K562 (cell line): Measurements from ENCODE around the gene PELI2. TPM values are rescaled to one million over a fixed set of nuclear protein-coding genes. Genes with fewer than 3 reads are reported as not detected.

ENCODE experiments used
- ATAC-seq: fragments of 200-7000 bp; cut with Tn5 transposase; 3 replicates; pipeline ENCODE4 v1.9.1; 2020; ENCODE audit warnings: moderate library complexity
- BruUV-seq: library from RNA; stranded (reverse); fragments of 400-500 nt; replicated peaks from 2 replicates; lab custom pipeline; 2021; lab: Mats Ljungman, UMichigan
- CTCF ChIA-PET: fragments of 300-600 bp; formaldehyde crosslinking; extraction: SDS; loops from one replicate; lab custom pipeline; 2021; ENCODE audit warnings: low intra/inter-chr PET ratio; lab: Yijun Ruan, JAX
- POLR2A ChIA-PET: fragments of 300-600, 350-650 bp; sonication (Branson Sonifier 250); formaldehyde crosslinking; extraction: SDS; loops from one replicate; lab custom pipeline; 2021; ENCODE audit warnings: antibody characterized with exemption, inconsistent platforms; lab: Yijun Ruan, JAX
- DNase-seq, 4 experiments: peaks; one replicate each; pipeline versions ENCODE4 v3.0.0 to v3.0.0-alpha.2; 2011 to 2018; ENCODE audit warnings: low spot score in 3 of 4, mixed read lengths in 3 of 4; ENCODE audit errors: extremely low read depth in 1 of 4
- FAIRE-seq: peaks from 2 replicates; lab custom pipeline; 2011; peaks lifted over from hg19 to GRCh38; lab: Jason Lieb, UNC
- H2AFZ ChIP-seq: 2 replicates; pipeline ENCODE4 v1.6.0; 2011; ENCODE audit warnings: low read depth, low read length, control low read depth, inconsistent platforms
- H3K27ac ChIP-seq: fragments of 200-600 bp; 3 replicates; pipeline ENCODE4 v1.8.0; 2011; ENCODE audit warnings: low read depth, mild to moderate bottlenecking, control low read depth, inconsistent platforms, low read length, moderate library complexity, mixed read lengths; ENCODE audit errors: extremely low read depth
- H3K27me3 ChIP-seq, 2 experiments: fragments of 300-600 bp in 1 of 2; 2 replicates in 1 of 2; 3 replicates in 1 of 2; pipeline versions ENCODE4 v1.6.0 to v1.8.0; 2011; ENCODE audit warnings: inconsistent platforms in 2 of 2, low read length in 2 of 2, mild to moderate bottlenecking in 1 of 2, mixed read lengths in 1 of 2, moderate library complexity in 1 of 2; ENCODE audit not compliant: control insufficient read depth in 2 of 2, insufficient read depth in 2 of 2
- H3K36me3 ChIP-seq: fragments of 300-600 bp; 3 replicates; pipeline ENCODE4 v1.8.0; 2011; ENCODE audit warnings: mild to moderate bottlenecking, low read length, inconsistent platforms; ENCODE audit not compliant: control insufficient read depth, insufficient read depth
- H3K4me1 ChIP-seq, 2 experiments: fragments of 200-600 bp in 1 of 2; replicated peaks in 1 of 2; 2 replicates in 1 of 2; 3 replicates in 1 of 2; pipeline versions ENCODE4 v1.5.1 to v1.8.0; 2011; ENCODE audit warnings: inconsistent platforms in 2 of 2, low read length in 2 of 2, mild to moderate bottlenecking in 1 of 2, mixed read lengths in 1 of 2, moderate library complexity in 1 of 2; ENCODE audit not compliant: control insufficient read depth in 2 of 2, insufficient read depth in 2 of 2
- H3K4me2 ChIP-seq: 2 replicates; pipeline ENCODE4 v1.6.1; 2011; ENCODE audit warnings: low read length, control low read depth, inconsistent platforms, mixed read lengths; ENCODE audit not compliant: insufficient read depth
- H3K4me3 ChIP-seq: fragments of 200-600 bp; sonication (generic), shearing (Covaris generic); 2 replicates; pipeline ENCODE4 v1.5.1; 2016; ENCODE audit warnings: control low read depth, inconsistent platforms
- H3K79me2 ChIP-seq: fragments of 200-600 bp; 3 replicates; pipeline ENCODE4 v1.8.0; 2011; ENCODE audit warnings: low read length, inconsistent platforms; ENCODE audit not compliant: control insufficient read depth, insufficient read depth
- H3K9ac ChIP-seq, 2 experiments: 2 replicates each; pipeline versions ENCODE4 v1.6.0 to v1.6.1; 2011; ENCODE audit warnings: low read depth in 2 of 2, low read length in 2 of 2, control low read depth in 1 of 2, inconsistent platforms in 1 of 2, mild to moderate bottlenecking in 1 of 2, mixed read lengths in 1 of 2; ENCODE audit not compliant: insufficient read depth in 1 of 2
- H3K9me1 ChIP-seq: one replicate; pipeline ENCODE4 v1.6.0; 2011; ENCODE audit warnings: inconsistent platforms, mild to moderate bottlenecking, low read length, moderate library complexity; ENCODE audit not compliant: control insufficient read depth, insufficient read depth
- H3K9me3 ChIP-seq: replicated peaks from 2 replicates; pipeline ENCODE4 v1.5.1; 2011; ENCODE audit warnings: low read depth, low read length, inconsistent platforms; ENCODE audit not compliant: control insufficient read depth, insufficient read depth
- H4K20me1 ChIP-seq: replicated peaks from 2 replicates; pipeline ENCODE4 v1.6.1; 2011; ENCODE audit warnings: low read length, inconsistent platforms, mixed read lengths; ENCODE audit not compliant: control insufficient read depth, insufficient read depth
- AFF1 ChIP-seq, 2 experiments: fragments of 450-650 bp; IDR thresholded peaks; 2 replicates each; pipeline ENCODE4 v1.6.1; 2018; ENCODE audit warnings: mild to moderate bottlenecking in 2 of 2, low read depth in 1 of 2; ENCODE audit not compliant: partially characterized antibody in 2 of 2
- BCLAF1 ChIP-seq, 2 experiments: fragments of 450-650 bp in 1 of 2; IDR thresholded peaks; 2 replicates each; pipeline ENCODE4 v1.6.1; 2011 to 2017; ENCODE audit warnings: low read depth in 2 of 2, antibody characterized with exemption in 1 of 2, borderline replicate concordance in 1 of 2, low read length in 1 of 2, mild to moderate bottlenecking in 1 of 2, mixed read lengths in 1 of 2; ENCODE audit not compliant: control insufficient read depth in 1 of 2
- DIDO1 ChIP-seq: fragments of 450-650 bp; IDR thresholded peaks from 2 replicates; pipeline ENCODE4 v1.6.1; 2016; ENCODE audit warnings: low read depth, missing biosample characterization, missing genetic modification characterization
- IFI16 ChIP-seq: fragments of 250-450 bp; sonication (Bioruptor Pico); IDR thresholded peaks from 2 replicates; pipeline ENCODE4 v2.1.2; 2022; ENCODE audit warnings: mild to moderate bottlenecking, inconsistent platforms
- KAT7 ChIP-seq: sonication (generic); formaldehyde crosslinking; IDR thresholded peaks from 2 replicates; pipeline ENCODE4 v1.8.0; 2022; ENCODE audit warnings: missing genetic modification reagents, mild to moderate bottlenecking, borderline replicate concordance
- NCOA6 ChIP-seq: fragments of 450-650 bp; IDR thresholded peaks from 2 replicates; pipeline ENCODE4 v1.6.1; 2017; ENCODE audit warnings: mild to moderate bottlenecking
- PHB2 ChIP-seq: fragments of 450-650 bp; IDR thresholded peaks from 2 replicates; pipeline ENCODE4 v1.6.1; 2017; ENCODE audit warnings: low read depth
- VEZF1 ChIP-seq: fragments of 200-800 bp; sonication (Bioruptor generic); IDR thresholded peaks from 2 replicates; pipeline ENCODE4 v1.6.1; 2017; ENCODE audit warnings: missing genetic modification characterization, missing compliant biosample characterization
- XRCC5 ChIP-seq: fragments of 200-400 bp; formaldehyde crosslinking; IDR thresholded peaks from 2 replicates; pipeline ENCODE4 v1.6.1; 2017; ENCODE audit warnings: low read depth, mild to moderate bottlenecking, low read length
- ZEB2 ChIP-seq: fragments of 450-650 bp; IDR thresholded peaks from 2 replicates; pipeline ENCODE4 v1.6.1; 2016
- ZNF431 ChIP-seq: sonication (generic); formaldehyde crosslinking; IDR thresholded peaks from 2 replicates; pipeline ENCODE4 v1.8.0; 2022; ENCODE audit warnings: mild to moderate bottlenecking, missing genetic modification reagents
- WGBS: fragments of 100-300 bp; shearing (Covaris generic); methylation state at CpG from one replicate; pipeline ENCODE4 v1.1.6; 2016; ENCODE audit warnings: low coverage, mixed read lengths; ENCODE audit not compliant: insufficient coverage; ENCODE audit errors: missing lambda C conversion rate; 5-methylcytosine and 5-hydroxymethylcytosine counted together
- in situ Hi-C: fragments of 300-500 bp; cut with MboI; formaldehyde crosslinking; loops from 4 replicates; pipeline ENCODE4 v1.15.0; 2018; ENCODE audit warnings: inconsistent platforms, mixed read lengths
- intact Hi-C: fragments of 100-400 bp; cut with micrococcal nuclease; formaldehyde crosslinking; loops from 2 replicates; pipeline ENCODE4 v1.14.2; 2022
- polyA plus RNA-seq, 8 experiments: library from polyadenylated mRNA; depleted of rRNA in 4 of 8; stranded (reverse) in 5 of 8; unstranded in 3 of 8; fragments of >200 nt; fragmentation: Nextera tagmentation in 2 of 8; fragmentation: Illumina TruSeq in 1 of 8; extraction: Ambion mirVana in 2 of 8; extraction: Trizol in 1 of 8; gene quantifications; 2 replicates each; pipeline versions ENCODE4 v1.2.1 to v1.2.3, GENCODE V29; 2011 to 2014; ENCODE audit warnings: inconsistent platforms in 1 of 8, missing spikeins in 1 of 8
- total RNA-seq, 7 experiments: library from RNA; depleted of rRNA in 6 of 7; stranded (reverse); fragments of >200 nt in 6 of 7; fragmentation: Illumina TruSeq in 2 of 7; extraction: Trizol in 2 of 7; gene quantifications; 2 replicates each; pipeline versions ENCODE4 v1.2.1 to v1.2.3, GENCODE V29; 2011 to 2021; ENCODE audit warnings: low replicate concordance in 1 of 7

The PELI2 gene
- total and polyA plus RNA-seq, 9 of the 15 experiments (the other 6 are each of a cell fraction or from before 2014, with no cell fraction given) = 0.20 to 1.5 (median 0.44) TPM

GRCh38 chr14:56115334-56115870, 2.8 kb upstream of the PELI2 start:
- H3K4me1 ChIP-seq = peaks cover 0 to 19% of the 10 kb centered on the region in 2 experiments; a peak in 2 of 5 replicates
- no peak overlapping the region for H2AFZ ChIP-seq
- H3K4me3 ChIP-seq = no peak overlapping the region
- FAIRE-seq (no peak), DNase-seq (no peak), ATAC-seq (no peak)
- intact Hi-C loops (loop anchor here (10.0 kb wide), 1 partner anchor 109 kb away; no protein-coding TSS in a partner anchor), in situ Hi-C loops (no loop called here)
- 0% methylated on average over 3 of the region's 3 CpGs for WGBS
- H3K9ac ChIP-seq = no peak overlapping the region
- peaks cover 5 to 10% of the 10 kb centered on the region in 2 experiments; a peak in 4 of 5 replicates for H3K27me3 ChIP-seq
- no peak overlapping the region for H3K27ac ChIP-seq
- POLR2A ChIA-PET = no interaction called here
- BruUV-seq = no TSS peak
- no peaks in the 10 kb centered on the region for H3K79me2 ChIP-seq
- H3K4me2 ChIP-seq = no peak overlapping the region
- H3K9me3 ChIP-seq = no peaks in the 10 kb centered on the region
- H4K20me1 ChIP-seq = no peaks in the 10 kb centered on the region
- CTCF ChIA-PET = no interaction called here
- no peaks in the 10 kb centered on the region for H3K36me3 ChIP-seq
- H3K9me1 ChIP-seq = no peaks in the 10 kb centered on the region
- TF ChIP-seq ZEB2 (no peak), KAT7 (CRISPR knock-in tag) (no peak), NCOA6 (no peak), IFI16 (no peak), DIDO1 (tag) (no peak), XRCC5 (no peak), AFF1 (IDR thresholded peaks at IDR 0.05; ENCODE audit: low read depth in 1 of 2, partially characterized antibody in 2 of 2) (no peak), BCLAF1 (IDR thresholded peaks at IDR 0.05; ENCODE audit: borderline replicate concordance in 1 of 2, control insufficient read depth in 1 of 2, low read depth in 2 of 2, low read length in 1 of 2) (no peak), PHB2 (no peak), VEZF1 (CRISPR knock-in tag) (no peak), ZNF431 (CRISPR knock-in tag) (no peak)
